Middle frontal gyrus (tissue), 1 donor: ENCODE data around the gene OR5D18.
"Not testable (repeated sequence)": the region's sequence is repeated elsewhere in the genome, so short reads cannot be mapped to it uniquely, and the experiment has no call there.

Experiments
- DNase-seq: peaks from one replicate; pipeline ENCODE4 v3.0.0-alpha.2; 2015; ENCODE audit warnings: low spot score; ENCODE audit errors: extremely low spot score

The OR5D18 gene

GRCh38 chr11:55819330-55819729 lies at the start of gene OR5D18:
OR5D18 (plus strand) TSS chr11:55819630; CDS start chr11:55819630, 0 bp downstream.
- DNase-seq = no peak

GRCh38 chr11:55773138-55773537 lies 46.3 kb upstream of the OR5D18 start, which contains the start of gene OR5D13:
OR5D13 (plus strand) TSS chr11:55773438; CDS start chr11:55773438, 0 bp downstream.
- DNase-seq = no peak

- DNase-seq = no peak
These were observed 27.8 kb upstream of the OR5D18 start for GRCh38 chr11:55791606-55792005.

GRCh38 chr11:55793321-55793720 lies 26.1 kb upstream of the OR5D18 start:
- no peak for DNase-seq

DNA sequence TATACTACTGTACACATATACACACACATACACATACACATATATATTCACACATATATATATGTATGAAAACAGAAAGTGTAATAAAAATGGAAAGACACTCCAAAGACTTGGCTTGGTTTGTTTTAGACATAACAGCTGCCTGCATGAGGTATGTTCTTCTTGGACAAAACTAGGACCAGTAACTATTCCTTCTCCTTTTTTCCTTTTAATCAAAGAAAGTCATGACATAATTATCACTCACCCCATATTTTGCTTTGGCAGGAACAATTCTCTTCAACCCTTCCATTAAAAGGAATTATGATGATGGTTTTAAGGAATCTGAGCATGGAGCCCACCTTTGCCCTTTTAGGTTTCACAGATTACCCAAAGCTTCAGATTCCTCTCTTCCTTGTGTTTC lies 24.2 kb upstream of the OR5D18 start, which contains the start of gene OR5D14:
OR5D14 (plus strand) TSS at position 301 of the 400 bp plus-strand sequence; CDS start at position 301, 0 bp downstream.
- DNase-seq = no peak

- no peak for DNase-seq
These were observed 13.2 kb upstream of the OR5D18 start for GRCh38 chr11:55806248-55806647.

GRCh38 chr11:55811067-55811466 lies 8.4 kb upstream of the OR5D18 start, which contains the start of gene OR5L1:
OR5L1 (plus strand) TSS chr11:55811367; CDS start chr11:55811467, 100 bp downstream.
- no peak for DNase-seq

DNA sequence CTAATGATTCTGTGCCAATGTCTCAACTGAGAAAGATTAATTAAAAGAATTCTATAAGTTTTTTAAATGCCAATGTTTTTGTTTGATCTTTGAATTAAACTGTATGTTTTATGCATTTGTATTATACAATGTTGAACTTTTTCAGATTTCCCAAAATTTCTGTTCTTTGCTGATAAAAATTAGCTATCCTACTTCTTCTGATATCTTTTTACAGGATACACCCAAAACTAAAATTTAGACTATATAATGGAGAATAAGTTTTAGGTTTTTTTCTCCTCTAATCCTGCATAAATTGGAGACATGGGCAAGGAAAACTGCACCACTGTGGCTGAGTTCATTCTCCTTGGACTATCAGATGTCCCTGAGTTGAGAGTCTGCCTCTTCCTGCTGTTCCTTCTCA lies 7.5 kb downstream of the OR5D18 start, which contains the start of gene OR5L2:
OR5L2 (plus strand) TSS at position 301 of the 400 bp plus-strand sequence; CDS start at position 301, 0 bp downstream.
- DNase-seq = no peak

DNA sequence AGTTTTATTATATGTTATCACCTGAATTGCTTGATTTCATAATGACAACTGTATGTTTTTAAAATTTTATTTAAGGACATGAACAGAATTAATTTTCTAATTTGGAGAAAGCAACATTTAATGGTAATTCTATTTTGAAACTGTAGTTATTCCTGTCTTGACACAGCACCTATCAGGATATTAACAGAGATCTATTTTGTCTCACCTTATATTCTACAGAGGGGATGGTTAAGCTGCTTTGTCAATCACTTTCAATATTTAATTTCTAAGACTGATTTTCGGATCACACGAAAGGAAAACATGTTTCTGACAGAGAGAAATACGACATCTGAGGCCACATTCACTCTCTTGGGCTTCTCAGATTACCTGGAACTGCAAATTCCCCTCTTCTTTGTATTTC lies 19.0 kb downstream of the OR5D18 start, which contains the start of gene OR5D16:
OR5D16 (plus strand) TSS at position 301 of the 400 bp plus-strand sequence; CDS start at position 301, 0 bp downstream.
- no peak for DNase-seq

GRCh38 chr11:55847453-55847852 lies 28.0 kb downstream of the OR5D18 start:
- no peak for DNase-seq

DNA sequence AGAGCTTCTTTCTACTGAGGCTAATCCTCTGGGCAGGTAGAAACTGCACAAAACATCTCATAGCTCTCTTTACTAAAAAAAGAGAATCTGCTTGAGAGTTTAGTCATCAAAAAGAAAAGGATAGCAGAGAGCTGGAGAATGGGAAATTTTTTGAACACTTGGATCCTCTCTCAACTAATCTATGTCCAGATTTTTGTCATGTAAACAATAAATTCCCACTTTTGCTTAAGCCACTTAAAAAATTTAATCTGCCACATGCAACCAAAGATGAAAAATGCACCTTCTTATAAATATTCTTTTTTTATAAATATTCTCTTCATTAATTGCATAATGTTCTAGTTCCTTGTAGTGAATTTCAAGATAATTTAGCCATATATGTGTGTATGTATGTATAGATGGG lies 29.6 kb downstream of the OR5D18 start:
- no peak for DNase-seq

- no peak for DNase-seq
These were observed 32.7 kb downstream of the OR5D18 start for GRCh38 chr11:55852141-55852540.

DNA sequence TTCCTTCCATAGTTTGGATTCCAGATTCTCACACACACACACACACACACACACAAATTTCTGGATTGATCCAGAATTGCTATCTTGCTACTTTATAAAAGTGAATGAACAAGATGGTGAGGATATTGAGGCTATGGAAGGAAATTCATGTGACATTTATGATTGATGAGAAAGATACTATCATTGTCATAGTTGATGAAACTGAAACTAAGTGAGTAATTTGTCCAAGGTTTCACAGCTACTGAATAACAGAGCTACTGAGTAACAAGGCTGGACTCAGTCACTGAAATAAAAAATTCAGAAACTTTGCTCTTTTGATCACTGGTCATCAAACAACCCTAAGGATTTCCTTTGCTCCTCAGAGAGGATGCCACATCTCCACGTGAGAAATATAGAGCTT lies 35.3 kb downstream of the OR5D18 start:
- no peak for DNase-seq

- not testable (repeated sequence) for DNase-seq
These were observed 47.9 kb downstream of the OR5D18 start for GRCh38 chr11:55867354-55867753.
